Bronchial epithelial cell (primary cell): ENCODE data around the gene AKAP11. TPM values are rescaled to one million over a fixed set of nuclear protein-coding genes. Genes with fewer than 3 reads are reported as not detected.
A peak's percentile ranks its signal among the peaks of the same experiment; 100 is the strongest.

Experiments used
- DNase-seq: peaks from one replicate; pipeline ENCODE4 v3.0.0-alpha.2; 2010; ENCODE audit warnings: low read depth
- FAIRE-seq: peaks from 2 replicates; lab custom pipeline; 2011; peaks lifted over from hg19 to GRCh38; lab: Jason Lieb, UNC
- H3K27me3 ChIP-seq: 2 replicates; pipeline ENCODE4 v1.5.1; 2011; ENCODE audit warnings: low read length; ENCODE audit not compliant: control insufficient read depth, insufficient read depth
- H3K36me3 ChIP-seq: 2 replicates; pipeline ENCODE4 v1.5.1; 2011; ENCODE audit warnings: low read length; ENCODE audit not compliant: control insufficient read depth, insufficient read depth
- H3K4me3 ChIP-seq: 2 replicates; pipeline ENCODE4 v1.5.1; 2011; ENCODE audit warnings: mild to moderate bottlenecking, low read depth, low read length, control low read depth
- total RNA-seq: library from RNA; depleted of rRNA; stranded (reverse); fragments of >200 nt; gene quantifications from 2 replicates; pipeline ENCODE4 v1.2.1, GENCODE V29; 2014
- TF ChIP-seq, protein P1 (sequence below): IDR thresholded peaks from 2 replicates; pipeline ENCODE4 v1.5.1; 2011; ENCODE audit warnings: mild to moderate bottlenecking, moderate library complexity, low read length, control low read depth, inconsistent platforms; ENCODE audit not compliant: insufficient read depth, severe bottlenecking

Gene AKAP11
- total RNA-seq, 1 donor from 2014 or later = 13.4 TPM

DNA sequence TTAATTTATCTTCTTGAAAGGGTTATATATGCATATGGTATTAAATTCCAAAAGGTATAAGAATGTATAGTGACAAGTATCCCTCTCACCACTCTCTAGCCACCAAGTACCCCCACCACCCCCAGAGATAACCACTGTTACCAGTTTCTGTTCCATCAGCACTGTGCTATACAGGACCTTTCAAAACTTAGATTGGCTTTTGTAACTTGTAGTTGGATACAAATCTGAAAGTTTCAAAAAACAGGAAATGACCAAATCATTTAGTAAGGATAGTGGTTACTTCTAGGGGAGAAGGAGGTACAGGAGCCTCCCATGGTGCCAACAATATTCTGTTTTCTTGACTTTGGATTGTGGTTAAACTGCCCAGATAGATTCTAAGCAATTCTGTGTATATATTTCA, 56.7 kb downstream of the AKAP11 start:
- TF ChIP-seq, protein P1, sequence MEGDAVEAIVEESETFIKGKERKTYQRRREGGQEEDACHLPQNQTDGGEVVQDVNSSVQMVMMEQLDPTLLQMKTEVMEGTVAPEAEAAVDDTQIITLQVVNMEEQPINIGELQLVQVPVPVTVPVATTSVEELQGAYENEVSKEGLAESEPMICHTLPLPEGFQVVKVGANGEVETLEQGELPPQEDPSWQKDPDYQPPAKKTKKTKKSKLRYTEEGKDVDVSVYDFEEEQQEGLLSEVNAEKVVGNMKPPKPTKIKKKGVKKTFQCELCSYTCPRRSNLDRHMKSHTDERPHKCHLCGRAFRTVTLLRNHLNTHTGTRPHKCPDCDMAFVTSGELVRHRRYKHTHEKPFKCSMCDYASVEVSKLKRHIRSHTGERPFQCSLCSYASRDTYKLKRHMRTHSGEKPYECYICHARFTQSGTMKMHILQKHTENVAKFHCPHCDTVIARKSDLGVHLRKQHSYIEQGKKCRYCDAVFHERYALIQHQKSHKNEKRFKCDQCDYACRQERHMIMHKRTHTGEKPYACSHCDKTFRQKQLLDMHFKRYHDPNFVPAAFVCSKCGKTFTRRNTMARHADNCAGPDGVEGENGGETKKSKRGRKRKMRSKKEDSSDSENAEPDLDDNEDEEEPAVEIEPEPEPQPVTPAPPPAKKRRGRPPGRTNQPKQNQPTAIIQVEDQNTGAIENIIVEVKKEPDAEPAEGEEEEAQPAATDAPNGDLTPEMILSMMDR = no peak
- H3K27me3 ChIP-seq = no peaks in the 10 kb centered on the region
- FAIRE-seq = no peak

DNA sequence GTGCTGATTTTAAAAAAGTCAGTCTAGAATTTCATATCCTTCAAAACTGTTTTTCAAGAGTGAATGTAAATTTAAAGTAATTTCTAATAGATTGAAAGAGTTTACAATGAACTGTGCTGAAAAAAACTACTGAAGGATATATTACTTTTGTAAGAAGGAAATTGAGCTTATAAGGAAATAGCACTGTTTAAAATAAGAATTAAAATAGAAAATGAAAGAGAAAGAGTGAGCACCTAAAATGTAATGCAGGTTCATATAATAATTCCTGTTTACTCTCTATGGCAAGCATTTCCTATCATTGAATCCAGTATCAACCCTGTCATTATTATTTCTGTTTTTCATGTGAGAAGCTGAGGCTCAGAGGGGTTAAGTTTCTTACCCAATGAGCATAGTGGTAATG, 57.3 kb downstream of the AKAP11 start:
- DNase-seq (no peak), FAIRE-seq (no peak)
- H3K4me3 ChIP-seq = no peak overlapping the region
- TF ChIP-seq, protein P1 = no peak
- H3K36me3 ChIP-seq = no peaks in the 10 kb centered on the region
- H3K27me3 ChIP-seq = no peaks in the 10 kb centered on the region

More for the DNA sequence above, 56.7 kb downstream of the AKAP11 start:
- no peak for DNase-seq
- Histone ChIP-seq H3K36me3 (no peaks in the 10 kb centered on the region), H3K4me3 (no peak overlapping the region)

DNA sequence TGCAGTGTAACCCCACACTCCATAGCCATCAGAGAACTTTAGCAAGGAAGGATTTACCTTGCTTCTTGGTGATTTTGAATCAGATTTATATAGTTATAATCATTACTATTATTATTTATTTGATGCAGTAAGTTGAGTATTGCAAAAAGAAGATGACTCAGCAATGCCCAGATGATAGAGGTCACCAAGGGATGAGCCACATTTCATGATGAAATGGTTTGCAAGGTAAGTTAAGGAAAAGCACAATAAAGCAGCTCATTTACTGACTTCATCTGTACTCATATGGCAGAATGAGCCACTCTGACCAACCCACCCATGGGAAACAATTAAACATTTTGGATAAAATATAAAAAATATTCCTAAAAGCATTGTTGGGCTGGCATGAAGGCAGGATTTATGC, 59.1 kb downstream of the AKAP11 start:
- TF ChIP-seq, protein P1 = no peak
- FAIRE-seq (no peak), DNase-seq (peak; percentile 29)
- H3K27me3 ChIP-seq = no peaks in the 10 kb centered on the region
- no peak overlapping the region for H3K4me3 ChIP-seq
- H3K36me3 ChIP-seq = no peaks in the 10 kb centered on the region

DNA sequence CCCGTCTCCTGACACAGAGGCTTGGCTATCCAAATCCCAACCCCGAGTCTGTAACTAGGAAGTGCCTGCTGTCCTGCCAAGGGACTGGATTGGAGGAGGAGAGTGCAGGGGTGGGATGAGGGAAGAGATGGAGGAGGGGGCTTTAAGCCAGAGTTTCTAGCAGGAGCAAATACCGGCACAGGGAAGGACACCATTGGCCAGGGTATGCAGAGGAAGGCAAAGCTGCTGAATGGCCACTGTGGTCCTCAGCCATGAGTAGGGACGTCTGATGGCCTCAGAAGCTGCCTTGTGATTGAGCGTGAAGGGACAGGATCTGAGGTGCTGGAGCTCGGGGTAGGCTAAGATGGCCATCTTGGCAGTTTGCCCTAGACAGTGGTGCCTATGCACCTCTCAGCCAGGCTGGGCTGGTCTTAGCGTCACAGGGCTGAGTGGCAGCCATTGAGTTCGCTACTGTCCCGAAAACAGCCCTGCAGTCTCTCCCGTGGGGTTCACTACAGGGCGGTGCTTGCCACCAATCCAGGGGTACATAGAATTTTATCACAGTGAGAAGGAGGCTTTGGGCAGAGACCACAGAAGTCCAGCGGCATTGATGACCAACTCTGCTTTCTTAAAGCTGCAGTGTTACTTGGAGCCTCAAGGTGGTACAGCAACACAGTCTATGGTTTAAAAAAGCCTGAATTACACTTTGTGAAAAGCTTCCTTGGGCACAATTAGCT, 61.8 kb downstream of the AKAP11 start:
- Histone ChIP-seq H3K27me3 (no peaks in the 10 kb centered on the region), H3K36me3 (no peaks in the 10 kb centered on the region), H3K4me3 (no peak overlapping the region)
- TF ChIP-seq, protein P1 = peak; percentile 62
- FAIRE-seq = peak; percentile 92
- DNase-seq = peak; percentile 22

DNA sequence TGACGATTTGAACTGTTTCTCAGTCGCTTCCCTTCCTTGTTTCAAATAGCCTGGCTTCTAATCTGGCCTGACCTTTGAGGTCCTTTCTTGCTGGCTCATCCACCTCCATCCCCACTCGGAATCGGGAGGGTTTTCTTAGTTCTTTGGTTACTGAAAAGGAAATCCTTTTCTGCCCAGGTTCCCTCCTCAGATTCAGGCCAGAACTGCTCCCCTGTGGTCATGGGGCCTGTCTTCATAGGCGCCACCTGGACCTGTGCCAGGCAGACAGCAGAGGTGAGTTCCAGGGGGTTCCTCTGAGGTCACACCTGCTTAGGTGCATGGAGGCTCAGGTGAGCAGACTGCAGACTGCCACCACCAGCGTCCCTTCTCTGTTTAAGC, 62.4 kb downstream of the AKAP11 start:
- no peak overlapping the region for H3K4me3 ChIP-seq
- H3K27me3 ChIP-seq = no peaks in the 10 kb centered on the region
- DNase-seq = no peak
- TF ChIP-seq, protein P1 = no peak
- H3K36me3 ChIP-seq = no peaks in the 10 kb centered on the region
- FAIRE-seq = no peak
